GM19468 (cell line): ENCODE results near the gene REPIN1.

ENCODE experiments used
- ATAC-seq: cut with Tn5 transposase; IDR thresholded peaks from one replicate; pipeline ENCODE4 v1.9.1; 2021; ENCODE audit warnings: mild to moderate bottlenecking, moderate library complexity, moderate number of reproducible peaks; ENCODE audit not compliant: unreplicated experiment; ENCODE audit errors: extremely low read depth

The REPIN1 gene

GRCh38 chr7:150336746-150337145 is 31.9 kb upstream of the REPIN1 start:
- no peak for ATAC-seq

- no peak for ATAC-seq
These were observed 31.4 kb upstream of the REPIN1 start for GRCh38 chr7:150337179-150337578.

GRCh38 chr7:150337659-150338081 is 31.0 kb upstream of the REPIN1 start:
- ATAC-seq, result no peak

GRCh38 chr7:150338166-150338829 is 30.3 kb upstream of the REPIN1 start:
- no peak for ATAC-seq

GRCh38 chr7:150339409-150339809 is 29.2 kb upstream of the REPIN1 start:
- no peak for ATAC-seq

GRCh38 chr7:150340024-150340749 is 28.4 kb upstream of the REPIN1 start:
- no peak for ATAC-seq

GRCh38 chr7:150340875-150341262 is 27.8 kb upstream of the REPIN1 start:
- no peak for ATAC-seq

- no peak for ATAC-seq
These were observed 27.1 kb upstream of the REPIN1 start, which contains the start of gene RARRES2 for GRCh38 chr7:150341263-150342120. RARRES2 (minus strand) TSS chr7:150341629; CDS start chr7:150340609, 1,020 bp downstream.

GRCh38 chr7:150342121-150342408 is 26.6 kb upstream of the REPIN1 start:
- ATAC-seq, result no peak

- no peak for ATAC-seq
These were observed 25.4 kb upstream of the REPIN1 start for GRCh38 chr7:150343225-150343624.

- no peak for ATAC-seq
These were observed 24.3 kb upstream of the REPIN1 start for GRCh38 chr7:150344299-150344698.

GRCh38 chr7:150345012-150345411 is 23.6 kb upstream of the REPIN1 start:
- no peak for ATAC-seq

- no peak for ATAC-seq
These were observed 21.7 kb upstream of the REPIN1 start for GRCh38 chr7:150346922-150347321.

GRCh38 chr7:150351587-150352194 is 16.9 kb upstream of the REPIN1 start:
- no peak for ATAC-seq

GRCh38 chr7:150355666-150356059 is 13.0 kb upstream of the REPIN1 start:
- ATAC-seq, result no peak

GRCh38 chr7:150356265-150356897 is 12.2 kb upstream of the REPIN1 start:
- no peak for ATAC-seq

GRCh38 chr7:150357270-150357669 is 11.4 kb upstream of the REPIN1 start:
- no peak for ATAC-seq

GRCh38 chr7:150357771-150358427 is 10.7 kb upstream of the REPIN1 start:
- no peak for ATAC-seq

- ATAC-seq, result no peak
These were observed 10.2 kb upstream of the REPIN1 start for GRCh38 chr7:150358433-150358832.
